Left cardiac atrium (tissue), 4 donors: ENCODE results near the gene FCRLA. TPM values are rescaled to one million over a fixed set of nuclear protein-coding genes. Genes with fewer than 3 reads are reported as not detected.
"Not testable (repeated sequence)": the region's sequence is repeated elsewhere in the genome, so short reads cannot be mapped to it uniquely, and the experiment has no call there.

Experiments
- ATAC-seq, 2 donors: fragments of 200-7000 bp; cut with Tn5 transposase; one replicate each; pipeline ENCODE4 v1.9.1; 2020; ENCODE audit warnings: mild to moderate bottlenecking in 2 of 2, moderate library complexity in 2 of 2
- DNase-seq: peaks from one replicate; pipeline ENCODE4 v3.0.0-alpha.2; 2020
- intact Hi-C, 2 donors: fragments of 100-400 bp; cut with DNase I; formaldehyde crosslinking; loops; one replicate each; pipeline versions ENCODE4 v1.14.1 to v1.15.1; 2022 to 2023
- total RNA-seq, 2 donors: library from RNA; stranded (reverse); fragmentation: NEBNext Ultra II Directional; extraction: Animal tissue kit (Norgen Biotek cat#: 25700); gene quantifications; one replicate each; pipeline ENCODE4 v1.2.1, GENCODE V29; 2021
- donor health status: DM: no; HTN: yes; CAD: no.
- donor health status: DM: no; HTN: yes; CAD: no; lungs with severe emphysema.
- donor health status: DM: yes; HTN: yes; CAD: no.
- donor health status: Dilated cardiomyopathy.

The FCRLA gene
- total RNA-seq, 2 donors from 2014 or later: 0.12 TPM; not detected in 1

DNA sequence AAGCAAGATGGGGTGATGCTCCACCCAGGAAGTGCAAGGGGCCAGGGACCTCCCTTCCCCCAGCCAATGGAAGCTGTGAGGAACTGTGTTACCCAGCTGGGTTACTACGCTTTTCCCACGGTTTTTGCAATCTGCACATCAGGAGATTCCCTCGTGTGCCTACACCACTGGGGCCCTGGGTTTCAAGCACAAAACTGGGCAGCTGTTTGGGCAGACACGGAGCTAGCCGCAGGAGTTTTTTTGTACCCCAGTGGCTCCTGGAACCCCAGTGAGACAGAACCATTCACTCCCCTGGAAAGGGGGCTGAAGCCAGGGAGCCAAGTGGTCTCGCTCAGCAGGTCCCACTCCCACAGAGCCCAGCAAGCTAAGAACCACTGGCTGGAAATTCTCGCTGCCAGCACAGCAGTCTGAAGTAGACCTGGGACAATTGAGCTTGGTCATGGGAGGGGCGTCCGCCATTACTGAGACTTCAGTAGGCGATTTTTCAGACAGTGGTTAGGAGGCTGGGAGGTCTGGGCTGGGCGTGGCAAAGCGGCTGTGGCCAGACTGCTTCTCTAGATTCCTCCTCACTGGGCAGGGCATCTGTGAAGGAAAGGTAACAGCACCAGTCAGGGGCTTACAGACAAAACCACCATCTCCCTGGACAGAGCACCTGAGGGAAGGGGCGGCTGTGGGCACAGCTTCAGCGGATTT lies 13.9 kb upstream of the FCRLA start:
- ATAC-seq, DNase-seq, intact Hi-C loops: not testable (repeated sequence)

- ATAC-seq, DNase-seq, intact Hi-C loops: not testable (repeated sequence)
Observed at GRCh38 chr1:161698302-161698701, 8.7 kb upstream of the FCRLA start.

GRCh38 chr1:161702250-161702649 lies 4.8 kb upstream of the FCRLA start:
- intact Hi-C loops: no loop called here

GRCh38 chr1:161705537-161705936 lies 1.5 kb upstream of the FCRLA start:
- intact Hi-C loops: no loop called here
- ATAC-seq: no peak
- DNase-seq: no peak

More at GRCh38 chr1:161702250-161702649, 4.8 kb upstream of the FCRLA start:
- DNase-seq (no peak), ATAC-seq (no peak)

DNA sequence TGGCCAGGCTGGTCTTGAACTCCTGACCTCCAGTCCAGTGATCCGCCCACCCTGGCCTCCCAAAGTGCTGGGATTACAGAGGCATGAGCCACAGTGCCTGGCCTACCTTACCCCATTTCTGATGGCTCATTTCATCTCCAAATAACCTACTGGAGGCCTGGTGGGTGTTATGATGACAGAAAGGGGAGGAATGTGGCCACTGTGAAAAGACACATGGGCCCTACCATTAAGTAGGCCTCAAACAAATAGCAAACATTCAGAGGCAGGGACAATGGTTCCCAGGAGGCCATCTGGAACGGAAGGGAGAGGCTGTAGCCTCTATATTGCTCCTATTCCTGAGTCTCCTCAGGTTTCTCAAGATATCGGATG lies 932 bp upstream of the FCRLA start:
- ATAC-seq (no peak), DNase-seq (no peak)
- intact Hi-C loops: no loop called here

- intact Hi-C loops: no loop called here
- no peak for DNase-seq
- no peak for ATAC-seq
Observed at GRCh38 chr1:161707503-161707902, 474 bp downstream of the FCRLA start.

DNA sequence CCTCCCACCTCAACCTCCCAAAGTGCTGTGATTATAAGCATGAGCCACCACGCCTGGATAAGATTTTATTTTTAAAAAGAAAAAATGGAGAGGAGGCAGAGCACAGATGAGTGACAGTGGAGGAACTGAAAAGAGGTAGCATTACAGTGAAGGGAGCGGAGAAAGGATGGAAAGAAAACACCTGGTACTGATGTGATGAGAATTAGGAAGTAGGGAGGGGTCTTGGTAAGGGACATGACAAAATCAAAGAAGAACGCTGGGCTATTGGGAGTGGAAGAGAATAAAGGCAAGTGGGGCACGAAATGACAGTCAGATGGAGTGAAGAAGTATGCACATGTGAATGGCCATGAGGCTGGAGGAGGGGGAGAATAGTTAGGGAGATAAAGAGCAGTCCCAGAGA lies 2.3 kb downstream of the FCRLA start:
- intact Hi-C loops: no loop called here
- DNase-seq (no peak), ATAC-seq (no peak)

DNA sequence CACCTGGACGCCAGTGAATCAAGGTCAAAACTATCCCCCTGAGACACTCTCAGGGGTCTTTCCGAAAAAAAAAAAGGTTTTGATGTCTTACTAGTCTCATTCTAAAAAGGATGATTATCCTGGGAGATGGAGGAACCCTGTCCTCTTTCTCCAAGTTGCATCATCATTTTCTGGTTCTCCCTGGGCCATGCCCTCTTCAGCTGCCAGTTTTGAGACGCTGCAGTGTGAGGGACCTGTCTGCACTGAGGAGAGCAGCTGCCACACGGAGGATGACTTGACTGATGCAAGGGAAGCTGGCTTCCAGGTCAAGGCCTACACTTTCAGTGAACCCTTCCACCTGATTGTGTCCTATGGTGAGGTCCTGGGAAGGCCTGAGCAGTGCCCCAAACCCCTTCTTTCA lies 3.5 kb downstream of the FCRLA start:
- ATAC-seq: no peak

DNA sequence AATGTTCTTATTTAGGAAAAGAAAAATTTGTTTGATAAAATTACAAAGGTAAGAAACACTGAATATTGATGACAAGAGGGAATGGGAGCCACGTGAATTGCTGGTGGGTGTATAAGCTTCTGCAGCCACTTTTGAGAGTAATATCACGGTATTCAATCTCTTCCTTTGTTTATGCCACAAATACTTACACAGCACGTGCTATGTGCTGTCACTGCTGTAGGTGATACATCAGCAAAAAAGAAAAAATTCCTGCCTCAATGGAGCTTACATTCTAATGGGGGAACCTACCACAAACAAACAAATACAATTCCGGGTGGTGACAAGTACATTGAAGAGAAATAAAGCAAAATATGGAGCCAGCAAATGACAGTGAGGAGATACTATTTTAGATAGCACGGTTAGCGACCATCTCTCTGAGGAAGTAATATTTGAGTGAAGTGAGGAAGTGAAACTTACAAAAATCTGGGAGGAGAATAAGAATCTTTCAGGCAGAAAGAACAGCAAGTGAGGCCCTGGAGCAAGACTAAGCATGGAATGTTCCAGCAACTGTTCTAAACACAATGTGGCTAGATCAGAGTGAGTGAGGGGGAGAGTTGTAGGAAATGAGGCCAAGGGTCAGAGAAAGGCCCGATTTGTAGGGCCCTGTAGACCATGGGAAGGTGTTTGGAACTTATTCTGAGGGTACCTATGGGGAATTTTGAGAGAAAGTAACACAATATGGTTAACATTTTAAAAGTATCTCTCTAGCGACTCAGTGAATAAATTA lies 11.7 kb downstream of the FCRLA start:
- intact Hi-C loops: no loop called here
- DNase-seq (no peak), ATAC-seq (no peak)

More for the DNA sequence above, 3.5 kb downstream of the FCRLA start:
- intact Hi-C loops: no loop called here
- DNase-seq: no peak

GRCh38 chr1:161719325-161719611 lies 12.2 kb downstream of the FCRLA start:
- intact Hi-C loops: no loop called here
- no peak for ATAC-seq
- no peak for DNase-seq

DNA sequence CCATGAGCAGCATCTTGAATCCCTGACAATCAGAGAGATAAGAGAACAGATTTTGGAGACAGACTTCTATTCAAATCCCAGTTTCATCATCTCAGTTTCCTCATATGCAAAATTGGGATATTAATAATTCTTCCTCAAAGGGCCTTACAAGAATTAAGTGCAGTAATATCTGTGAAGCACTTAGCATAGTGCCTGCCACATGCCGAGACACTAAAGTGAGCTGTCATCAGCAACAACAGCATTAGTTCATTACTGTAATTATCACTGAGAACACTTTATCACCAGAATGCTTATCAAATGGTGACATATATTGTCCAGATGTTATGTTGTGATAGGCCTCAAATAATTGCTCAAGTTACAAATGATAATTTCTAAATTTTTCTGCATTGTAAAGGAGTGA lies 13.4 kb downstream of the FCRLA start:
- no peak for ATAC-seq
- no peak for DNase-seq
- intact Hi-C loops: no loop called here

GRCh38 chr1:161720956-161721737 lies 14.1 kb downstream of the FCRLA start, which contains the start of gene FCRLB:
Gene FCRLB (plus strand): TSS chr1:161721544. CDS start chr1:161722673, 1,129 bp downstream.
- intact Hi-C loops: no loop called here
- no peak for ATAC-seq

DNA sequence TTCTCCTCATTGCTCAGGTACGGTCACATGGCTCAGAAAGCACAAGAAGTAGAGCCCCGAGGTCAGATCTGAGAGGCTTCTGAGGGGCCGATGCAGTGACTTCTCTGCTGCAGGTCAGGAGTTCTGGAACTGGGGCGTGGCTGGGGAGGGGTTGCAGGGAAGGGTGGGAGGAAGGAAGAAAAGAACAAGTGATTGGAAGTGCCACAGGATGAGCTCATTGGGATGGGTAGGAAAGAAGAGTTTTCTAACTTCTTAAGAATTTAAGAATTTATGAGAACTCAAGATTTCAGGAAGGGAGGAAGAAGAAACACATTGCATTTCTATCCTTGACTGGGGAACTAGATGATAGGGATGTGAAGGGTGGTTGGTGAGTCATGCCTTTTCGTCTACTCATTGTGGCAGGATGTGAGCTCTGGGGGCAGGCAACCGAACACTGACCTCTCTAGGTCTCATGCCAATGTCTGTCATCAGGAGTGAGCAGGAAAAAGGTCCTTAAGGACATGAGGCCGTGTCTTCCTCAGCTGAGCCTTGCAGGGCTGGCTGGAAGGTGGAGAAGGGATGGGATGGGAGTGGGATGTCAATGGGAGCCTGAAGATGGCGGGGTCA lies 14.8 kb downstream of the FCRLA start:
- DNase-seq (no peak), ATAC-seq (peak in 1 of 2 donors; percentile 30)
- intact Hi-C loops: no loop called here

More at GRCh38 chr1:161720956-161721737, 14.1 kb downstream of the FCRLA start, which contains the start of gene FCRLB:
- no peak for DNase-seq

GRCh38 chr1:161722406-161722805 lies 15.4 kb downstream of the FCRLA start:
- ATAC-seq (no peak), DNase-seq (no peak)
- intact Hi-C loops: no loop called here

- ATAC-seq (no peak), DNase-seq (no peak)
- intact Hi-C loops: no loop called here
Observed at GRCh38 chr1:161723459-161724141, 16.6 kb downstream of the FCRLA start.

GRCh38 chr1:161725258-161725907 lies 18.4 kb downstream of the FCRLA start:
- ATAC-seq, intact Hi-C loops, DNase-seq: not testable (repeated sequence)

DNA sequence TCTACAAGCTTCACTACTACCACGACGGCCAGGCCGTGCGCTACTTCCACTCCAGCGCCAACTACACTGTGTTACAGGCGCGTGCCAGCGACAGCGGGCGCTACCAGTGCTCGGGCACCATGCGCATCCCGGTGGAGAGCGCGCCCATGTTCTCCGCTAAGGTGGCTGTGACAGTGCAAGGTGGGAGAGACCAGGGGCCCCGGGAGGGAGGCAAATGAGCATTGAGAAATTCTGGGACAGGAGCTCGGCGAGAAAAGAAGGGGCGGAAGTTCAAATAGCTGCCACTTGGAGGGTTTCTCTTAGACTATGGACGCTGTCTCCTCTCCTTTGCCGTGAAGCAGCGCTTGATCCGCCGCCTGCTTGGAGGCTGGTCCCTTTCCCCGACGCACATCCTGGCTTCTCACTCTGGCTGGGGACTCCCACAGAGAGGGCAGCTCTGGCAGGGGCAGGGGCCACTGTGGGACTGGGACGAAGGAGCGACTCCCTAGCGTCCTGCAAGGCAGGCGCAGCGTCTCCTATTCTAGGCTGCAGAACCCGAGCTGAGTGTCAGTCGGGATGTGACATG lies 19.0 kb downstream of the FCRLA start:
- intact Hi-C loops: no loop called here
- ATAC-seq: peak; percentile 25 to 34
- peak; percentile 47 for DNase-seq
